Lung (tissue), 16 donors: Measurements from ENCODE around the gene ZC3H13. TPM values are rescaled to one million over a fixed set of nuclear protein-coding genes. Genes with fewer than 3 reads are reported as not detected.

Source experiments
- ATAC-seq: fragments of 200-7000 bp; cut with Tn5 transposase; one replicate; pipeline ENCODE4 v1.9.1; 2020; ENCODE audit warnings: moderate number of reproducible peaks; ENCODE audit not compliant: insufficient read depth, low FRiP score
- DNase-seq, 3 donors: peaks; one replicate each; pipeline ENCODE4 v3.0.0-alpha.2; 2013 to 2017
- H3K27ac ChIP-seq, 2 donors: one replicate each; pipeline ENCODE4 v1.5.1; 2013; ENCODE audit warnings: mild to moderate bottlenecking in 2 of 2, moderate library complexity in 2 of 2, control low read depth in 1 of 2, inconsistent platforms in 1 of 2, low read depth in 1 of 2, low read length in 1 of 2
- H3K27me3 ChIP-seq, 3 donors: one replicate each; pipeline ENCODE4 v1.5.1; 2013; ENCODE audit warnings: low read length in 2 of 3; ENCODE audit not compliant: control insufficient read depth in 3 of 3, insufficient read depth in 3 of 3
- H3K36me3 ChIP-seq, 4 donors: one replicate each; pipeline ENCODE4 v1.5.1; 2013; ENCODE audit warnings: low read length in 4 of 4, mild to moderate bottlenecking in 1 of 4, moderate library complexity in 1 of 4; ENCODE audit not compliant: control insufficient read depth in 4 of 4, insufficient read depth in 4 of 4
- H3K4me1 ChIP-seq, 5 donors: one replicate each; pipeline ENCODE4 v1.5.1; 2013; ENCODE audit warnings: low read length in 5 of 5, mild to moderate bottlenecking in 2 of 5, moderate library complexity in 1 of 5; ENCODE audit not compliant: control insufficient read depth in 5 of 5, insufficient read depth in 5 of 5
- H3K4me3 ChIP-seq: one replicate; pipeline ENCODE4 v1.5.1; 2013; ENCODE audit warnings: mild to moderate bottlenecking, control low read depth, moderate library complexity
- H3K9ac ChIP-seq, 2 donors: one replicate each; pipeline ENCODE4 v1.5.1; 2013; ENCODE audit warnings: low read length in 2 of 2, control low read depth in 1 of 2; ENCODE audit not compliant: insufficient read depth in 1 of 2
- H3K9me3 ChIP-seq, 4 donors: one replicate each; pipeline ENCODE4 v1.5.1; 2013; ENCODE audit warnings: low read length in 3 of 4, mild to moderate bottlenecking in 1 of 4, moderate library complexity in 1 of 4; ENCODE audit not compliant: control insufficient read depth in 4 of 4, insufficient read depth in 3 of 4
- CTCF ChIP-seq: IDR thresholded peaks from 2 replicates; pipeline ENCODE4 v1.5.1; 2012; ENCODE audit warnings: mild to moderate bottlenecking; ENCODE audit errors: control extremely low read depth, extremely low read depth
- WGBS, 2 donors: extraction: QIAGEN DNeasy Blood & Tissue Kit; methylation state at CpG; one replicate each; pipeline ENCODE4 v1.1.7; 2013; 5-methylcytosine and 5-hydroxymethylcytosine counted together
- long read RNA-seq, 5 donors: transcript quantifications; one replicate each; lab custom pipeline, GENCODE V29; 2026
- polyA plus RNA-seq, 2 donors: library from polyadenylated mRNA; stranded (reverse); fragments of 200-250 nt; gene quantifications; one replicate each; pipeline ENCODE4 v1.2.1, GENCODE V29; 2013
- total RNA-seq, 2 donors: library from RNA; depleted of rRNA in 1 of 2; stranded (reverse); fragments of >200 nt in 1 of 2; gene quantifications; one replicate each; pipeline ENCODE4 v1.2.1, GENCODE V29; 2014 to 2021
- donor health status: control.
- donor health status: control.
- donor health status: Bipolar disorder and iron deficiency.
- donor health status: healthy.
- donor health status: DM: yes; HTN: yes; CAD: no.

Gene ZC3H13
- total RNA-seq (10 to 100 TPM; 39.7 to 54.3 TPM), polyA plus RNA-seq (10 to 100 TPM; 12.6 to 14.9 TPM)
- long read RNA-seq, donor 1, partial matches to known transcripts, result 50 of 58 reads
- long read RNA-seq, donor 1, other reads (novel, unspliced or antisense), result 8 of 58 reads
- long read RNA-seq, donor 2, partial matches to known transcripts, result 6 of 6 reads
- long read RNA-seq, donor 2, other reads (novel, unspliced or antisense), result 0 of 6 reads
- long read RNA-seq, donor 3, partial matches to known transcripts, result 36 of 36 reads
- long read RNA-seq, donor 3, other reads (novel, unspliced or antisense), result 0 of 36 reads
- long read RNA-seq, donor 4, partial matches to known transcripts, result 18 of 19 reads
- long read RNA-seq, donor 4, other reads (novel, unspliced or antisense), result 0 of 19 reads
- long read RNA-seq, donor 5, partial matches to known transcripts, result 60 of 68 reads
- long read RNA-seq, donor 5, other reads (novel, unspliced or antisense), result 8 of 68 reads

GRCh38 chr13:46052319-46053161 is at the start of gene ZC3H13:
Gene ZC3H13, minus strand, starts transcription at chr13:46052746. Its CDS starts 7,239 bp downstream, at chr13:46045507.
- Histone ChIP-seq H3K4me3 (peak within 1 kb of the TSS; percentile 97), H3K9ac (peak within 1 kb of the TSS; percentile 93 to 96), H3K27me3 (no peaks in the 10 kb centered on the region), H3K4me1 (peaks cover 0 to 27% (median 5%) of the 10 kb centered on the region in 5 donors), H3K9me3 (no peaks in the 10 kb centered on the region), H3K36me3 (peaks cover 0 to 5% (median 0%) of the 10 kb centered on the region in 4 donors), H3K27ac (peak within 1 kb of the TSS; percentile 92 to 99)
- WGBS, 2 donors, result 0% methylated on average over 57 of the region's 57 CpGs
- peak; percentile 95 to 98 (median 98) for DNase-seq
- ATAC-seq, result peak; percentile 100
- TF ChIP-seq CTCF, result no peak

GRCh38 chr13:46102255-46102605 is 49.7 kb upstream of the ZC3H13 start:
- H3K27ac ChIP-seq, result no peak overlapping the region
- H3K9ac ChIP-seq, result no peak overlapping the region
- H3K4me1 ChIP-seq, result peaks cover 0 to 4% (median 0%) of the 10 kb centered on the region in 5 donors
- no peak overlapping the region for H3K4me3 ChIP-seq
- ATAC-seq, result no peak
- no peaks in the 10 kb centered on the region for H3K9me3 ChIP-seq
- TF ChIP-seq CTCF, result no peak
- H3K27me3 ChIP-seq, result no peaks in the 10 kb centered on the region
- DNase-seq, result no peak
- H3K36me3 ChIP-seq, result no peaks in the 10 kb centered on the region

- ATAC-seq, result no peak
- Histone ChIP-seq H3K27me3 (no peaks in the 10 kb centered on the region), H3K4me3 (no peak overlapping the region), H3K36me3 (no peaks in the 10 kb centered on the region), H3K9ac (no peak overlapping the region), H3K27ac (peak overlapping the region in 1 of 2 donors; percentile 9), H3K4me1 (peaks cover 0 to 4% (median 0%) of the 10 kb centered on the region in 5 donors), H3K9me3 (peaks cover 0 to 2% (median 0%) of the 10 kb centered on the region in 4 donors)
- DNase-seq, result peak in 1 of 3 donors; percentile 7
- TF ChIP-seq CTCF, result no peak
- WGBS, 2 donors, result 43 to 46% methylated on average over 8 of the region's 8 CpGs
These were observed 49.1 kb upstream of the ZC3H13 start for GRCh38 chr13:46101484-46102254.
